Measurements from ENCODE around the gene INAFM1. TPM values are rescaled to one million over a fixed set of nuclear protein-coding genes. Genes with fewer than 3 reads are reported as not detected.
A peak's percentile ranks its signal among the peaks of the same experiment; 100 is the strongest.

The INAFM1 gene
- total and polyA plus RNA-seq, 2 donors (not counting 1 experiment from before 2014, with no cell fraction given): 6.6 to 13.6 TPM

DNA sequence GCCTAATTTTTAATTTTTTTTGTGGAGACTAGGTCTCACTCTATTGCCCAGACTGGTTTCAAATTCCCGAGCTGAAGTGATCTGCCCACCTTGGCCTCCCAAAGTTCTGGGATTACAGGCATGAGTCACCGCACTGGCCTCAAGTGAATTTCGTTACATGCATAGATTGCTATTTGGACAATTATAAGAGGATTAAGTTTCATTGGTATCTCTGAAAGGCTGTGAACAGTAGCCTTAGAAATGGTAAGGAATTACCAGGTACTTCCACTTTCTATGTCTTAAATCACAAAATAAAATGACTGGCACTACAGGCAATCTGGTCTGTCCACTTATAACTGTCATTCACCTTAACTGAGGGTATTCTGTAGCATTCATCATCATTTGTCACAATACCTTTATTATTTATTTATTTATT is 21.2 kb upstream of the INAFM1 start:
- H3K27me3 Mint-ChIP-seq: no peaks in the 10 kb centered on the region
- H3K36me3 ChIP-seq (replicated peaks in 1 of 2; ENCODE audit: control extremely low read depth in 1 of 2, control insufficient read depth in 1 of 2, extremely low read depth in 1 of 2, insufficient read depth in 2 of 2, low read length in 1 of 2): no peaks in the 10 kb centered on the region
- H3K79me2 ChIP-seq (ENCODE audit: control insufficient read depth, insufficient read depth, low read length): peaks cover 12% of the 10 kb centered on the region
- TF ChIP-seq, protein P1, sequence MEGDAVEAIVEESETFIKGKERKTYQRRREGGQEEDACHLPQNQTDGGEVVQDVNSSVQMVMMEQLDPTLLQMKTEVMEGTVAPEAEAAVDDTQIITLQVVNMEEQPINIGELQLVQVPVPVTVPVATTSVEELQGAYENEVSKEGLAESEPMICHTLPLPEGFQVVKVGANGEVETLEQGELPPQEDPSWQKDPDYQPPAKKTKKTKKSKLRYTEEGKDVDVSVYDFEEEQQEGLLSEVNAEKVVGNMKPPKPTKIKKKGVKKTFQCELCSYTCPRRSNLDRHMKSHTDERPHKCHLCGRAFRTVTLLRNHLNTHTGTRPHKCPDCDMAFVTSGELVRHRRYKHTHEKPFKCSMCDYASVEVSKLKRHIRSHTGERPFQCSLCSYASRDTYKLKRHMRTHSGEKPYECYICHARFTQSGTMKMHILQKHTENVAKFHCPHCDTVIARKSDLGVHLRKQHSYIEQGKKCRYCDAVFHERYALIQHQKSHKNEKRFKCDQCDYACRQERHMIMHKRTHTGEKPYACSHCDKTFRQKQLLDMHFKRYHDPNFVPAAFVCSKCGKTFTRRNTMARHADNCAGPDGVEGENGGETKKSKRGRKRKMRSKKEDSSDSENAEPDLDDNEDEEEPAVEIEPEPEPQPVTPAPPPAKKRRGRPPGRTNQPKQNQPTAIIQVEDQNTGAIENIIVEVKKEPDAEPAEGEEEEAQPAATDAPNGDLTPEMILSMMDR (IDR thresholded peaks at IDR 0.05): no peak
- TF ChIP-seq EZH2 (IDR thresholded peaks at IDR 0.05; ENCODE audit: borderline replicate concordance, insufficient read depth, low read depth, low read length, poor library complexity, severe bottlenecking): no peak
- no peak overlapping the region for H3K4me2 ChIP-seq (replicated peaks; ENCODE audit: low read depth, low read length, poor library complexity, severe bottlenecking)
- ChIA-PET POLR2A (interaction anchor here (1.4 kb wide), 1 partner anchor 10 kb away, joined by 4 read pairs; no protein-coding TSS in a partner anchor), CTCF (interaction anchor here (1.0 to 5.5 kb wide), 3 partner anchors 8 to 174 kb away, joined by 3 to 66 read pairs (median 40); no protein-coding TSS in a partner anchor)
- H3K27ac Mint-ChIP-seq: no peak overlapping the region
- no peak overlapping the region for H2AFZ ChIP-seq (ENCODE audit: insufficient read depth, low read depth, low read length, poor library complexity, severe bottlenecking)
- H3K4me1 Mint-ChIP-seq: peaks cover 21% of the 10 kb centered on the region
- H3K9ac ChIP-seq (ENCODE audit: low read length): no peak overlapping the region
- no peak for ATAC-seq (ENCODE audit: low read depth)
- 78% methylated on average over 1 of the region's 3 CpGs for WGBS (ENCODE audit: insufficient coverage)
- no peak overlapping the region for H3K27ac ChIP-seq (ENCODE audit: low read length in 2 of 2)
- H3K9me3 Mint-ChIP-seq (ENCODE audit: insufficient read depth): no peaks in the 10 kb centered on the region
- H3K27me3 ChIP-seq (replicated peaks in 1 of 4; ENCODE audit: control extremely low read depth in 1 of 4, control insufficient read depth in 3 of 4, insufficient read depth in 4 of 4, low read length in 3 of 4): no peaks in the 10 kb centered on the region
- H3K4me3 Mint-ChIP-seq: no peak overlapping the region
- peaks cover 16% of the 10 kb centered on the region for H4K20me1 ChIP-seq (ENCODE audit: control insufficient read depth, insufficient read depth, low read length, poor library complexity, severe bottlenecking)
- no peak overlapping the region for H3K4me3 ChIP-seq (ENCODE audit: control extremely low read depth in 1 of 5, extremely low read depth in 1 of 5, insufficient read depth in 1 of 5, low read depth in 2 of 5, low read length in 4 of 5)
- peak; percentile 16 for DNase-seq
- peaks cover 0 to 9% (median 0%) of the 10 kb centered on the region in 3 donors for H3K9me3 ChIP-seq (ENCODE audit: control extremely low read depth in 1 of 3, control insufficient read depth in 2 of 3, insufficient read depth in 1 of 3, low read length in 2 of 3)
- intact Hi-C loops (cut with micrococcal nuclease): loop anchor here (10.0 kb wide), 1 partner anchor 389 kb away; the partner anchor contains the start of gene ARHGAP35
- H3K4me1 ChIP-seq (ENCODE audit: control insufficient read depth in 2 of 2, insufficient read depth in 2 of 2, low read length in 2 of 2): peaks cover 14 to 19% of the 10 kb centered on the region in 2 donors

DNA sequence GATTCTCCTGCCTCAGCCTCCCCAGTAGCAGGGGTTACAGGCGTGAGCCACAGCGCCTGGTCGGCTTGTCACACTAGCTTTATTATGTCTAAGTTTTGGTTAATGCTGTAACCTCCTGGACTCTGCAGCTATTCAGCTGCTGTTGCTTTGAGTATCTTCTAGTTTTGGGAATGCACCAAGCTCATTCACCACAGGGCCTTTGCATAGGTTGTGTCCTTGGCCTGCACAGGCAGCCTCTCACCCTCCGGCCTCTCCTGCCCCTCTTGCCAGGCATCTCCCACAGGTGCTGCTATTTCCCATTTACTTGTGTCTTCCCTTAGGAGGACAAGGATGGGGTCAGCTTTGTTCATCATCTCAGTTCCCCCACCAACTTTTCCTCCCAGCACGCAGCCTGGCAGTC is 20.7 kb upstream of the INAFM1 start:
- Histone ChIP-seq H2AFZ (ENCODE audit: insufficient read depth, low read depth, low read length, poor library complexity, severe bottlenecking) (no peak overlapping the region), H3K4me3 (ENCODE audit: control extremely low read depth in 1 of 5, extremely low read depth in 1 of 5, insufficient read depth in 1 of 5, low read depth in 2 of 5, low read length in 4 of 5) (no peak overlapping the region), H3K9ac (ENCODE audit: low read length) (no peak overlapping the region), H3K36me3 (replicated peaks in 1 of 2; ENCODE audit: control extremely low read depth in 1 of 2, control insufficient read depth in 1 of 2, extremely low read depth in 1 of 2, insufficient read depth in 2 of 2, low read length in 1 of 2) (peaks cover 1 to 5% of the 10 kb centered on the region in 2 experiments), H3K27me3 (replicated peaks in 1 of 4; ENCODE audit: control extremely low read depth in 1 of 4, control insufficient read depth in 3 of 4, insufficient read depth in 4 of 4, low read length in 3 of 4) (no peaks in the 10 kb centered on the region), H3K79me2 (ENCODE audit: control insufficient read depth, insufficient read depth, low read length) (peaks cover 16% of the 10 kb centered on the region), H3K4me1 (ENCODE audit: control insufficient read depth in 2 of 2, insufficient read depth in 2 of 2, low read length in 2 of 2) (peaks cover 14 to 19% of the 10 kb centered on the region in 2 donors), H3K27ac (ENCODE audit: low read length in 2 of 2) (no peak overlapping the region), H3K9me3 (ENCODE audit: control extremely low read depth in 1 of 3, control insufficient read depth in 2 of 3, insufficient read depth in 1 of 3, low read length in 2 of 3) (peaks cover 0 to 9% (median 0%) of the 10 kb centered on the region in 3 donors), H3K4me2 (replicated peaks; ENCODE audit: low read depth, low read length, poor library complexity, severe bottlenecking) (no peak overlapping the region), H4K20me1 (ENCODE audit: control insufficient read depth, insufficient read depth, low read length, poor library complexity, severe bottlenecking) (peaks cover 21% of the 10 kb centered on the region)
- H3K9me3 Mint-ChIP-seq (ENCODE audit: insufficient read depth): no peaks in the 10 kb centered on the region
- TF ChIP-seq, protein P1 (IDR thresholded peaks at IDR 0.05): no peak
- TF ChIP-seq EZH2 (IDR thresholded peaks at IDR 0.05; ENCODE audit: borderline replicate concordance, insufficient read depth, low read depth, low read length, poor library complexity, severe bottlenecking): no peak
- H3K4me3 Mint-ChIP-seq: no peak overlapping the region
- POLR2A ChIA-PET: interaction anchor here (0.5 to 1.4 kb wide), 2 partner anchors 10 to 38 kb away, joined by 4 to 6 read pairs; no protein-coding TSS in a partner anchor
- peak overlapping the region; percentile 59 for H3K27ac Mint-ChIP-seq
- peak; percentile 37 for DNase-seq
- CTCF ChIA-PET: interaction anchor here (1.6 to 5.5 kb wide), 3 partner anchors 8 to 43 kb away, joined by 4 to 66 read pairs (median 40); partner anchors contain the start of gene INAFM1
- WGBS (ENCODE audit: insufficient coverage): no CpG with 5 or more reads among the region's 5 CpGs
- peaks cover 24% of the 10 kb centered on the region for H3K4me1 Mint-ChIP-seq
- ATAC-seq (ENCODE audit: low read depth): no peak
- intact Hi-C loops (cut with micrococcal nuclease): loop anchor here (10.0 kb wide), 1 partner anchor 389 kb away; the partner anchor contains the start of gene ARHGAP35
- H3K27me3 Mint-ChIP-seq: no peaks in the 10 kb centered on the region

Measured in B cell (primary cell).